IPS-18c (cell line): ENCODE data around the gene USP1.

Source experiments
- H3K4me3 ChIP-seq: 2 replicates; pipeline ENCODE4 v1.7.0; 2013; ENCODE audit warnings: low read depth, mild to moderate bottlenecking, low read length, moderate library complexity; ENCODE audit not compliant: insufficient read depth
- H3K9me3 ChIP-seq: one replicate; pipeline ENCODE4 v1.6.1; 2013; ENCODE audit warnings: mild to moderate bottlenecking, low read length, moderate library complexity; ENCODE audit not compliant: control insufficient read depth, insufficient read depth

Gene USP1, protein sequence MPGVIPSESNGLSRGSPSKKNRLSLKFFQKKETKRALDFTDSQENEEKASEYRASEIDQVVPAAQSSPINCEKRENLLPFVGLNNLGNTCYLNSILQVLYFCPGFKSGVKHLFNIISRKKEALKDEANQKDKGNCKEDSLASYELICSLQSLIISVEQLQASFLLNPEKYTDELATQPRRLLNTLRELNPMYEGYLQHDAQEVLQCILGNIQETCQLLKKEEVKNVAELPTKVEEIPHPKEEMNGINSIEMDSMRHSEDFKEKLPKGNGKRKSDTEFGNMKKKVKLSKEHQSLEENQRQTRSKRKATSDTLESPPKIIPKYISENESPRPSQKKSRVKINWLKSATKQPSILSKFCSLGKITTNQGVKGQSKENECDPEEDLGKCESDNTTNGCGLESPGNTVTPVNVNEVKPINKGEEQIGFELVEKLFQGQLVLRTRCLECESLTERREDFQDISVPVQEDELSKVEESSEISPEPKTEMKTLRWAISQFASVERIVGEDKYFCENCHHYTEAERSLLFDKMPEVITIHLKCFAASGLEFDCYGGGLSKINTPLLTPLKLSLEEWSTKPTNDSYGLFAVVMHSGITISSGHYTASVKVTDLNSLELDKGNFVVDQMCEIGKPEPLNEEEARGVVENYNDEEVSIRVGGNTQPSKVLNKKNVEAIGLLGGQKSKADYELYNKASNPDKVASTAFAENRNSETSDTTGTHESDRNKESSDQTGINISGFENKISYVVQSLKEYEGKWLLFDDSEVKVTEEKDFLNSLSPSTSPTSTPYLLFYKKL

DNA sequence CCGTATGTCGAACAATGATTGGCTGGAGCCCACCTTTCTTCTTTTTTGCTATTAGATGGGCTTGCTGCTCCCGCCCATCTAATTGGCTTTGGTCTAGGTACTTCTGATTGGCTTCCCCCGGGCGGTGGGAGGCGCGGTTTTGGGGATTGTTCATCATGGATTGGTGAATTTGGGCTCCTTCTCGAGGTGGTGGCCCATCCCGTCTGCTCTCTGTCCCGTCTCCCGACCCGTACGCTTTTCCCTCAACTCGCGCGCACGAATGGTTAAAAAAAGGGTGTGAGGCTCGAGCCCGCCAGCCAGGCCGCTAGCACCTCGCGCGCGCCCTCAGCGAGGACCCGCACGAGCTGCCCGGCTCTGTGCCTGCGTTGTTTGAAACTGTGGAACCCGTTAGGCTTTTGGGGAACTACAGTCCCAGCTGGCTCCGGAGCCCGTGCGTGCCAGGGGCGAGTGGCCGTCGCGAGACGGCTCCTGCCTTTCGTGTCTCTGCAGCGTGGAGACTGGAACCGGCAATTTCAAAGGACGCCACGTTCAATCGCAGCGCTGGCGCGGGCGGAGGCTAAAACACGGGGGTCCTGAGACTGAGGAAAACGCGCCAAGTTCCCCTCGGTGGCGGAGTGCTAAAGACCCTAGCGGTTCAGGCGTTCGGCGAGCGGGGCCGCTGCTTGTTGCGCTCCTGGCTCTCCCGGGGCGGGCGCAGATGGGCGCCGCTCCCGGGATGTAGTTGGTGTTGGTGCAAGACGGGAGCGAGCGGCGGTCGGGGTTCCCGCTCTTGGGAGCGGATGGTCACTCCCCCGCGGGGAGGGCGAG, at the start of gene USP1:
USP1 (plus strand) TSS at position 584 of the 807 bp plus-strand sequence. CDS start 2,819 bp downstream, outside the sequence.
- Histone ChIP-seq H3K9me3 (no peaks in the 10 kb centered on the region), H3K4me3 (peak within 1 kb of the TSS; percentile 94)

GRCh38 chr1:62389531-62389930, 47.3 kb upstream of the USP1 start:
- no peak overlapping the region for H3K4me3 ChIP-seq

GRCh38 chr1:62390071-62390470, 46.8 kb upstream of the USP1 start:
- H3K4me3 ChIP-seq, result no peak overlapping the region

More at GRCh38 chr1:62389531-62389930, 47.3 kb upstream of the USP1 start:
- no peaks in the 10 kb centered on the region for H3K9me3 ChIP-seq

DNA sequence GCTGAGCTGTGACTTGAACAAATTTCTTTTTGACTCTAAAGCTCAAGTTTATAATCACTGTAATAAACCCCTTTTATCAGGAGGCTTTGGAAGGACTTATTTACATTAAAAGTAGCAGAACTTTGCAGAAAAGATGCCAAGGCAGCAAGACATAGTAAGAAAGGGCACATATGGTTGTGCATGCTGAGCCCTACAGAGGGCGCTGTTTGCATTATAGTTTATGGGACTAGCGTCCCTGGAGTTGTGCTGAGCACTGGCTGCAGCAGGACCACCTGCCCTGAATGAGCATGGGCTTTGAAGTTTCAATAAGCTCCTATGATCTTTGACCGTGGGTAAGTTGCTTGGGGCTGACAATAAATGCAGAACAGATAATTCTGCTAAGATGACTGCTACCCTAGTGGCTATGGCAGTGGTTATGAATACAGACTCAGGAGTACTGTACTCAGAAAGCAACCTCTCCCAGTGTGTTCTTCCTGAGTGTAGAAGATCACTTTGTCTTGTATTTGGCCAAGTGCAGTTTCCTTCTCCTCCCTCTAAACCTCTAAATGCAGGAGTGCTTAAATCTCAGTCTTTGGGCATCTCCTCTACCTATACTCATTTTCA, 45.4 kb upstream of the USP1 start:
- H3K4me3 ChIP-seq, result no peak overlapping the region
- H3K9me3 ChIP-seq, result no peaks in the 10 kb centered on the region

More at GRCh38 chr1:62390071-62390470, 46.8 kb upstream of the USP1 start:
- no peaks in the 10 kb centered on the region for H3K9me3 ChIP-seq

GRCh38 chr1:62392951-62393350, 43.9 kb upstream of the USP1 start:
- H3K4me3 ChIP-seq, result no peak overlapping the region
- H3K9me3 ChIP-seq, result no peaks in the 10 kb centered on the region

- no peak overlapping the region for H3K4me3 ChIP-seq
- no peaks in the 10 kb centered on the region for H3K9me3 ChIP-seq
Measured at GRCh38 chr1:62394646-62395045, 42.2 kb upstream of the USP1 start.

DNA sequence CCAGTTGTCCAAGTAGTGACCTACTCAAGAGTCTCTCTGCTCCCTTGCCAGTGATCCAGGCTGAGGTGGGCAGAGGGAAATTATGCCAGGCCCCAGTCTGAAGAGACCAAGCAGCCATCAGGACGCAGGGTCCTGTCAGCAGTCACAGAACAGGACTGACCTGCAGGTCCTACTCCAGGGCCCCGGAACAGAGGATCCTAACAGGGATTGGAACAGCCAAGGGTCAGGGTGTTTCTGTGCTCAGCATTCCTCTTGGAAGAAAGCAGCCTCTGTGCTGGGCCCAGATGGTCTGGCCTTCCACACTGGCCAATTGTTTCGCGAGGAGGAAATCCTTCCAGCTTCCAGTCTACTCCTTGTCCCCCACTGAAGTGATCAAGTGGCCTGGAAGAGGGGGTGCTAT, 41.6 kb upstream of the USP1 start:
- Histone ChIP-seq H3K9me3 (no peaks in the 10 kb centered on the region), H3K4me3 (no peak overlapping the region)

- Histone ChIP-seq H3K9me3 (no peaks in the 10 kb centered on the region), H3K4me3 (no peak overlapping the region)
Measured at GRCh38 chr1:62396871-62397270, 40.0 kb upstream of the USP1 start.

DNA sequence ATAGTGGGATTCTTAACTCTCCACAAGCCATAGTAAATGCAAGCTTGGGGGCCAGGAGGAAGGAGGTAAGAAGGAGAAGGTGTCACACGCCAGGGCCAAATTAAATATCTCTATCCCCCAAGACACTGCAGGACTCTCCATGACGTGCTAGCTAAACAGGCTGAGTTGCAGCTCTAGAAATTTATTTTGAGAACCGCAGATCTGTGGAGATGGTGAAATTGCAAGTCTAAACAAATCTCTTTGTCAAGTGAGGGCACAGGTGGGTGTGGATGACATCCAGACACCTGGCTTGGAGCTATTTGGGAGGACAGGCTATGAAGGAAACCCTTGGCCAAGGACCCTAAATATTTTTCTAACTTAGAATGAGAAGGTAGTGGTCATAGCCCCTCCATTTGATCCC, 39.5 kb upstream of the USP1 start:
- Histone ChIP-seq H3K9me3 (no peaks in the 10 kb centered on the region), H3K4me3 (no peak overlapping the region)

DNA sequence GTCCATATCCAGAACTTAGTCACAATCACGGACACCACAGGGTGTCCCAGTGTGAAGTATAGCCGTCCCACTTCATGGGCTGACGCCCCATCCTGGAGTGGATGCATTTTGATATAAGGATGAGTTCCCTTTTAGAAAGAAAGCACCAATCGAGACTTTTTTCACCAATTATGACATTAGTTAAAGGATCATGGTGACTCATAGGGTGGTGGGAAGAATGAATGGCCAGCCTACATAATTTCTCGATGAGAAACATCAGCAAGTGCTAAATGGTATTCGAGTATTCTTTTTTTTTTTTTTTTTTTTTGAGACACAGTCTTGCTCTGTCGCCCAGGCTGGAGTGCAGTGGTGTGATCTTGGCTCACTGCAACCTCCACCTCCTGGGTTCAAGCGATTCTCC, 38.5 kb upstream of the USP1 start:
- Histone ChIP-seq H3K4me3 (no peak overlapping the region), H3K9me3 (no peaks in the 10 kb centered on the region)

DNA sequence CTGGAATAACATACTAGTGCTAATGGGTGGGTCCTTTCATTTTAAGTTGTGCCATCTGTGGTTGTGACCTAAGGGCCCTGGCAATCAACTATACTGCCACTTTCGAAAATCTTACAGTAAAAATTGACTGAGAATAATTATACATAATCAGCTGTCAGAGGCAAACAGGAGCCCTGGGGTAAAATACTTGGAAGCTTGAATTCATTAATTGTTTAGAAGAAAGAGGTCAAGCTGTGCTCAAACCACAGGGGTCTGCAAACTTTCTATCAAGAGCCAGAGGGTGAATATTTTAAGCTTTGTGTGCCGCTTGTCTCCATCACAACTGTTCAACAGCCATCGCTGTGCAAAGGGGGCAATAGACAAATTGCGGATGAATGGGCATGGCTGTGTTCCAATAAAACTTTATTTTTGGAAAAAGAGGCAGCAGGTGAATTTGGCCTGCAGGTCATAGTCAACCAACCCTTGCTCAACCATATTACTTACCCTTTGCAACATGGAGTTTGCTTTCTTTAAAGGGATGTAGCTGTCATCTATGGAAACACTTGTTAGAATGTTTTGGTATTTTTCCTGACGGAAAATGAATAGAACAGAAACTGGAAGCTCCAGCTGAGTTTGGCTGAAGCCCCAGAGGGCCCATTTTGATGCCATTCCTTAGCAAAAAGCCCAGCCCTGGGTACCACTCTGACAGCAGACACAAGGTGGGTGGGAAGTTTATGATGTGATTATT, 35.7 kb upstream of the USP1 start:
- H3K9me3 ChIP-seq, result no peaks in the 10 kb centered on the region
- no peak overlapping the region for H3K4me3 ChIP-seq

- no peak overlapping the region for H3K4me3 ChIP-seq
Measured at GRCh38 chr1:62405247-62405646, 31.6 kb upstream of the USP1 start.

GRCh38 chr1:62406576-62406975, 30.3 kb upstream of the USP1 start:
- H3K4me3 ChIP-seq, result no peak overlapping the region
- H3K9me3 ChIP-seq, result no peaks in the 10 kb centered on the region

More at GRCh38 chr1:62405247-62405646, 31.6 kb upstream of the USP1 start:
- no peaks in the 10 kb centered on the region for H3K9me3 ChIP-seq

DNA sequence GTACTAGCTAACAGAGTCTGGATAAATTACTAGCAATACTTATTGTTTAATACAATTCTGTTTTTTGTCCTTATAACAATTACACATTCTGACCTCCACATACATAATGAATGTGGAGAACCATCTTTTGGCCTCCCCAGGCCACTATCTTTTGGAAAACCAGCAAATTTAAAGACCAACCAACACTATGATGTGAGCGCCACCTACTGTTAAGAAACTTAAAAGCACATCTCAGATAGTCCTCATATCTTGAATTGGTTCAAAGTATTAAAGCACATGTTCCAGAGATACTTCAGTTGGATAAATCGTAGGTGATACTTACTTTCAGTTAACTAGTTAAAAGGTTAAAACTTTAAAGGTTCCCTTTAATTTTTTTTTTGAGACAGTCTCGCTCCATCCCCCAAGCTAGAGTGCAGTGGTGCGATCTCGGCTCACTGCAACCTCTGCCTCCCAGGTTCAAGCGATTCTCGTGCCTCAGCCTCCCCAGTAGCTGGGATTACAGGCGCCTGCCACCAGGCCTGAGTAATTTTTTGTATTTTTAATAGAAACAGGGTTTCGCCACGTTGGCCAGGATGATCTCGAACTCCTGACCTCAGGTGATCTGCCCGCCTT, 29.3 kb upstream of the USP1 start:
- H3K9me3 ChIP-seq, result no peaks in the 10 kb centered on the region

GRCh38 chr1:62415687-62416086, 21.2 kb upstream of the USP1 start:
- no peak overlapping the region for H3K4me3 ChIP-seq
- no peaks in the 10 kb centered on the region for H3K9me3 ChIP-seq

More for the DNA sequence above, 29.3 kb upstream of the USP1 start:
- H3K4me3 ChIP-seq, result no peak overlapping the region

DNA sequence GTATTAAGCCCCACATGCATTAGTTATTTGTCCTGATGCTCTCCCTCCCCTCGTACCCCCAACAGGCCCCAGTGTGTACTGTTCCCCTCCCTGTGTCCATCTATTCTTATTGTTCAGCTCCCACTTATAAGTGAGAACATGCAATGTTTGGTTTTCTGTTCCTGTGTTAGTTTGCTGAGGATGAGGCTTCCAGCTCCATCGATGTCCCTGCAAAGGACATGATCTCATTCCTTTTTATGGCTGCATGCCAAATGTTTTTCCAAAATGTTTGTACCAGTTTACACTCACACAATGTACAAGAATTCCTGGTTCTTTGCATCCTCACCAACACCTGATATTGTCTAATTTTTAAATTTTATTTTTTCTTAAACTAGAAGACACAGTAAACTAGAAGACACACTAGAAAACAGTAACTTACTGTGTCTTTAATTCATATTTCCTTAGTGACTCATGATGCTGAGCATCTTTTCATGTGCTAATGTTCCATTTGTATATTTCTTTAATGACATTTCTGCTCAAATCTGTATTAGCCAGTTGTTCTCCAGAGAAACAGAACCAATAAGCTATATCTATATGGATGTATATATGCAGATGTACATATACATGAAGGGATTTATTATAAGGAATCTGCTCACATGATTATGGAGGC, 19.4 kb upstream of the USP1 start:
- Histone ChIP-seq H3K9me3 (no peaks in the 10 kb centered on the region), H3K4me3 (no peak overlapping the region)
